K562 (cell line): ENCODE data around the gene HMG20B.

ENCODE experiments used
- CTCF ChIP-seq, 3 experiments: IDR thresholded peaks in 2 of 3; conservative IDR thresholded peaks in 1 of 3; 2 replicates each; pipeline ENCODE4 v1.5.1; 2011 to 2012; ENCODE audit warnings: low read length in 3 of 3, mild to moderate bottlenecking in 3 of 3, control low read depth in 2 of 3, improper control_type of control experiment in 1 of 3, inconsistent platforms in 1 of 3, low read depth in 1 of 3, mixed read lengths in 1 of 3, moderate library complexity in 1 of 3; ENCODE audit not compliant: insufficient read depth in 2 of 3
- ELF4 ChIP-seq: fragments of 450-650 bp; formaldehyde crosslinking; IDR thresholded peaks from 2 replicates; pipeline ENCODE4 v1.4.0; 2022; ENCODE audit warnings: missing genetic modification characterization
- FOXP1 ChIP-seq: sonication (generic); formaldehyde crosslinking; IDR thresholded peaks from 2 replicates; pipeline ENCODE4 v1.8.0; 2022; ENCODE audit warnings: mild to moderate bottlenecking, missing genetic modification reagents
- HINFP ChIP-seq: fragments of 450-650 bp; conservative IDR thresholded peaks from 2 replicates; pipeline ENCODE4 v1.6.1; 2016; ENCODE audit warnings: missing genetic modification characterization, low read depth, mild to moderate bottlenecking, control low read depth, missing compliant biosample characterization
- PBX2 ChIP-seq, 2 experiments: IDR thresholded peaks in 1 of 2; conservative IDR thresholded peaks in 1 of 2; 2 replicates each; pipeline ENCODE4 v1.6.1; 2016; ENCODE audit warnings: low read depth in 2 of 2, mild to moderate bottlenecking in 1 of 2, missing compliant biosample characterization in 1 of 2, missing genetic modification characterization in 1 of 2, moderate library complexity in 1 of 2
- POLR2A ChIP-seq: fragments of 450-650 bp; conservative IDR thresholded peaks from 2 replicates; pipeline ENCODE4 v1.6.1; 2016
- SIN3A ChIP-seq, 2 experiments: fragments of 150-350 bp in 1 of 2; IDR thresholded peaks; 2 replicates each; pipeline ENCODE4 v1.6.1; 2011 to 2016; ENCODE audit warnings: borderline replicate concordance in 2 of 2, low read depth in 2 of 2, low read length in 2 of 2, mild to moderate bottlenecking in 2 of 2, moderate library complexity in 2 of 2; ENCODE audit not compliant: control insufficient read depth in 1 of 2
- SREBF2 ChIP-seq: sonication (generic); formaldehyde crosslinking; IDR thresholded peaks from 2 replicates; pipeline ENCODE4 v1.4.0; 2020; ENCODE audit warnings: mild to moderate bottlenecking, missing genetic modification reagents
- ZNF707 ChIP-seq: fragments of 250-450 bp; sonication (Bioruptor Pico); conservative IDR thresholded peaks from 2 replicates; pipeline ENCODE4 v1.8.0; 2022; ENCODE audit warnings: inconsistent platforms, mild to moderate bottlenecking, moderate library complexity
- ZNF780A ChIP-seq: fragments of 250-450 bp; sonication (Bioruptor Pico); IDR thresholded peaks from 2 replicates; pipeline ENCODE4 v1.5.0; 2021; ENCODE audit warnings: mild to moderate bottlenecking
- TF ChIP-seq, protein P1 (sequence below): sonication (generic); formaldehyde crosslinking; IDR thresholded peaks from 2 replicates; pipeline ENCODE4 v1.8.0; 2023; ENCODE audit warnings: missing genetic modification reagents, mild to moderate bottlenecking, borderline replicate concordance
- TF ChIP-seq, protein P2 (sequence below), 2 experiments: IDR thresholded peaks; 2 replicates each; pipeline ENCODE4 v1.6.1; 2012; ENCODE audit warnings: improper control_type of control experiment in 2 of 2, low read depth in 2 of 2, low read length in 2 of 2, borderline replicate concordance in 1 of 2

DNA sequence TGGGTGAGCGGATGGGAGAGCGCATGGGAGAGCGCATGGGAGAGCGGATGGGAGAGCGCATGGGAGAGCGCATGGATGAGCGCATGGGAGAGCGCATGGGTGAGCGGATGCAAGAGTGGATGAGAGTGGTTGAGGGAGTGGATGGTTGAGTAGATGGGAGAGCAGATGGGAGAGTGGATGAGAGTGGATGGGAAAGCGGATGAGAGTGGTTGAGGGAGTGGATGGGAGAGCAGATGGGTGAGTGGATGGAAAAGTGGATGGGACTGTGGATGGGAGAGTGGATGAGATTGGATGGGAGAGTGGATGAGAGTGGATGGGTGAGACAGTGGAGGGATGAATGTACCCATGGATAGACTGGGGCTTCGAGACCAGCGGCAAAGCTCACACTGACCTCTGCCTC, 42.4 kb upstream of the HMG20B start:
- TF ChIP-seq ZNF780A (CRISPR knock-in tag) = no peak
- no peak for TF ChIP-seq CTCF (IDR thresholded peaks at IDR 0.05 in 2 of 3, conservative IDR thresholded peaks at IDR 0.05 in 1 of 3; ENCODE audit: insufficient read depth in 2 of 3, low read depth in 1 of 3, low read length in 3 of 3)
- no peak for TF ChIP-seq SIN3A (IDR thresholded peaks at IDR 0.05; ENCODE audit: borderline replicate concordance in 2 of 2, control insufficient read depth in 1 of 2, low read depth in 2 of 2, low read length in 2 of 2)
- TF ChIP-seq POLR2A = no peak
- TF ChIP-seq SREBF2 (CRISPR knock-in tag) = no peak
- TF ChIP-seq, protein P1, sequence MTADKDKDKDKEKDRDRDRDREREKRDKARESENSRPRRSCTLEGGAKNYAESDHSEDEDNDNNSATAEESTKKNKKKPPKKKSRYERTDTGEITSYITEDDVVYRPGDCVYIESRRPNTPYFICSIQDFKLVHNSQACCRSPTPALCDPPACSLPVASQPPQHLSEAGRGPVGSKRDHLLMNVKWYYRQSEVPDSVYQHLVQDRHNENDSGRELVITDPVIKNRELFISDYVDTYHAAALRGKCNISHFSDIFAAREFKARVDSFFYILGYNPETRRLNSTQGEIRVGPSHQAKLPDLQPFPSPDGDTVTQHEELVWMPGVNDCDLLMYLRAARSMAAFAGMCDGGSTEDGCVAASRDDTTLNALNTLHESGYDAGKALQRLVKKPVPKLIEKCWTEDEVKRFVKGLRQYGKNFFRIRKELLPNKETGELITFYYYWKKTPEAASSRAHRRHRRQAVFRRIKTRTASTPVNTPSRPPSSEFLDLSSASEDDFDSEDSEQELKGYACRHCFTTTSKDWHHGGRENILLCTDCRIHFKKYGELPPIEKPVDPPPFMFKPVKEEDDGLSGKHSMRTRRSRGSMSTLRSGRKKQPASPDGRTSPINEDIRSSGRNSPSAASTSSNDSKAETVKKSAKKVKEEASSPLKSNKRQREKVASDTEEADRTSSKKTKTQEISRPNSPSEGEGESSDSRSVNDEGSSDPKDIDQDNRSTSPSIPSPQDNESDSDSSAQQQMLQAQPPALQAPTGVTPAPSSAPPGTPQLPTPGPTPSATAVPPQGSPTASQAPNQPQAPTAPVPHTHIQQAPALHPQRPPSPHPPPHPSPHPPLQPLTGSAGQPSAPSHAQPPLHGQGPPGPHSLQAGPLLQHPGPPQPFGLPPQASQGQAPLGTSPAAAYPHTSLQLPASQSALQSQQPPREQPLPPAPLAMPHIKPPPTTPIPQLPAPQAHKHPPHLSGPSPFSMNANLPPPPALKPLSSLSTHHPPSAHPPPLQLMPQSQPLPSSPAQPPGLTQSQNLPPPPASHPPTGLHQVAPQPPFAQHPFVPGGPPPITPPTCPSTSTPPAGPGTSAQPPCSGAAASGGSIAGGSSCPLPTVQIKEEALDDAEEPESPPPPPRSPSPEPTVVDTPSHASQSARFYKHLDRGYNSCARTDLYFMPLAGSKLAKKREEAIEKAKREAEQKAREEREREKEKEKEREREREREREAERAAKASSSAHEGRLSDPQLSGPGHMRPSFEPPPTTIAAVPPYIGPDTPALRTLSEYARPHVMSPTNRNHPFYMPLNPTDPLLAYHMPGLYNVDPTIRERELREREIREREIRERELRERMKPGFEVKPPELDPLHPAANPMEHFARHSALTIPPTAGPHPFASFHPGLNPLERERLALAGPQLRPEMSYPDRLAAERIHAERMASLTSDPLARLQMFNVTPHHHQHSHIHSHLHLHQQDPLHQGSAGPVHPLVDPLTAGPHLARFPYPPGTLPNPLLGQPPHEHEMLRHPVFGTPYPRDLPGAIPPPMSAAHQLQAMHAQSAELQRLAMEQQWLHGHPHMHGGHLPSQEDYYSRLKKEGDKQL (CRISPR knock-in tag) = no peak
- TF ChIP-seq HINFP (tag) = no peak
- TF ChIP-seq ELF4 = no peak
- no peak for TF ChIP-seq ZNF707
- no peak for TF ChIP-seq PBX2 (CRISPR knock-in tag; IDR thresholded peaks at IDR 0.05; ENCODE audit: low read depth)
- no peak for TF ChIP-seq PBX2 (tag; conservative IDR thresholded peaks at IDR 0.05; ENCODE audit: low read depth)
- no peak for TF ChIP-seq FOXP1 (CRISPR knock-in tag)
- TF ChIP-seq, protein P2, sequence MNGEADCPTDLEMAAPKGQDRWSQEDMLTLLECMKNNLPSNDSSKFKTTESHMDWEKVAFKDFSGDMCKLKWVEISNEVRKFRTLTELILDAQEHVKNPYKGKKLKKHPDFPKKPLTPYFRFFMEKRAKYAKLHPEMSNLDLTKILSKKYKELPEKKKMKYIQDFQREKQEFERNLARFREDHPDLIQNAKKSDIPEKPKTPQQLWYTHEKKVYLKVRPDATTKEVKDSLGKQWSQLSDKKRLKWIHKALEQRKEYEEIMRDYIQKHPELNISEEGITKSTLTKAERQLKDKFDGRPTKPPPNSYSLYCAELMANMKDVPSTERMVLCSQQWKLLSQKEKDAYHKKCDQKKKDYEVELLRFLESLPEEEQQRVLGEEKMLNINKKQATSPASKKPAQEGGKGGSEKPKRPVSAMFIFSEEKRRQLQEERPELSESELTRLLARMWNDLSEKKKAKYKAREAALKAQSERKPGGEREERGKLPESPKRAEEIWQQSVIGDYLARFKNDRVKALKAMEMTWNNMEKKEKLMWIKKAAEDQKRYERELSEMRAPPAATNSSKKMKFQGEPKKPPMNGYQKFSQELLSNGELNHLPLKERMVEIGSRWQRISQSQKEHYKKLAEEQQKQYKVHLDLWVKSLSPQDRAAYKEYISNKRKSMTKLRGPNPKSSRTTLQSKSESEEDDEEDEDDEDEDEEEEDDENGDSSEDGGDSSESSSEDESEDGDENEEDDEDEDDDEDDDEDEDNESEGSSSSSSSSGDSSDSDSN (IDR thresholded peaks at IDR 0.05; ENCODE audit: borderline replicate concordance in 1 of 2, low read depth in 2 of 2, low read length in 2 of 2) = no peak
